ENCODE measurements around the gene TMEM151B. TPM values are rescaled to one million over a fixed set of nuclear protein-coding genes. Genes with fewer than 3 reads are reported as not detected.

The TMEM151B gene
- total RNA-seq, 4 donors from 2014 or later = 0.14 to 3.8 (median 1.7) TPM

GRCh38 chr6:44263354-44264100 is 6.7 kb upstream of the TMEM151B start:
- peaks cover 5% of the 10 kb centered on the region for H3K27me3 ChIP-seq
- intact Hi-C loops (cut with DNase I; ENCODE audit: low total_unique reads) = no loop called here
- no peak for TF ChIP-seq POLR2AphosphoS5 (IDR thresholded peaks at IDR 0.05)
- peak overlapping the region in 3 of 4 donors; percentile 74 to 81 (median 78) for H3K4me3 ChIP-seq
- H3K27ac ChIP-seq = peak overlapping the region; percentile 46 to 90 (median 86)
- in situ Hi-C loops (cut with MboI; ENCODE audit: low pct_ligation_motif_present in 1 of 4, low pct_unique_long_range_greater_than_20kb in 1 of 4, low sequenced_read_pairs in 3 of 4) = loop anchor here in 1 of 4 donors (10.0 kb wide), 1 partner anchor 71 kb away; no protein-coding TSS in a partner anchor
- peaks cover 0 to 4% (median 0%) of the 10 kb centered on the region in 4 donors for H3K36me3 ChIP-seq
- DNase-seq = peak; percentile 33
- WGBS, 2 donors (ENCODE audit: low coverage in 1 of 2) = 31 to 44% methylated on average over 4 to 9 of the region's 9 CpGs
- H3K9me3 ChIP-seq = no peaks in the 10 kb centered on the region
- peaks cover 16 to 36% (median 26%) of the 10 kb centered on the region in 4 donors for H3K4me1 ChIP-seq

- intact Hi-C loops (cut with DNase I; ENCODE audit: low total_unique reads) (no loop called here), in situ Hi-C loops (cut with MboI; ENCODE audit: low pct_ligation_motif_present in 1 of 4, low pct_unique_long_range_greater_than_20kb in 1 of 4, low sequenced_read_pairs in 3 of 4) (loop anchor here in 1 of 4 donors (10.0 kb wide), 1 partner anchor 70 kb away; no protein-coding TSS in a partner anchor)
- peak; percentile 72 for DNase-seq
Measured at GRCh38 chr6:44264154-44265006, 5.9 kb upstream of the TMEM151B start.

GRCh38 chr6:44265007-44265721 is 5.1 kb upstream of the TMEM151B start, which contains the start of gene NFKBIE:
Gene NFKBIE, minus strand, starts transcription at chr6:44265551. Its CDS starts 205 bp downstream, at chr6:44265346.
- peaks cover 16 to 39% (median 27%) of the 10 kb centered on the region in 4 donors for H3K4me1 ChIP-seq
- no peak for TF ChIP-seq EP300 (IDR thresholded peaks at IDR 0.05; ENCODE audit: low read depth)
- peak in 2 of 5 experiments; percentile 10 to 15 for TF ChIP-seq CTCF (IDR thresholded peaks at IDR 0.05)
- peak; percentile 83 to 90 (median 84) for TF ChIP-seq POLR2AphosphoS5 (IDR thresholded peaks at IDR 0.05)
- TF ChIP-seq POLR2A (IDR thresholded peaks at IDR 0.05) = peak; percentile 57
- peak; percentile 96 for DNase-seq
- H3K4me3 ChIP-seq = peak within 1 kb of the TSS; percentile 36 to 81 (median 76)
- H3K9me3 ChIP-seq = no peaks in the 10 kb centered on the region
- intact Hi-C loops (cut with DNase I; ENCODE audit: low total_unique reads) (no loop called here), in situ Hi-C loops (cut with MboI; ENCODE audit: low pct_ligation_motif_present in 1 of 4, low pct_unique_long_range_greater_than_20kb in 1 of 4, low sequenced_read_pairs in 3 of 4) (loop anchor here in 1 of 4 donors (10.0 kb wide), 1 partner anchor 70 kb away; no protein-coding TSS in a partner anchor)
- peaks cover 21% of the 10 kb centered on the region for H3K27me3 ChIP-seq
- 0 to 2% methylated on average over 3 to 54 of the region's 72 CpGs for WGBS, 2 donors (ENCODE audit: low coverage in 1 of 2)
- H3K36me3 ChIP-seq = no peaks in the 10 kb centered on the region
- peak within 1 kb of the TSS; percentile 80 to 90 (median 86) for H3K27ac ChIP-seq

More at GRCh38 chr6:44264154-44265006, 5.9 kb upstream of the TMEM151B start:
- Histone ChIP-seq H3K27ac (peak overlapping the region; percentile 80 to 90 (median 86)), H3K4me1 (peaks cover 16 to 36% (median 26%) of the 10 kb centered on the region in 4 donors), H3K9me3 (no peaks in the 10 kb centered on the region), H3K27me3 (peaks cover 13% of the 10 kb centered on the region), H3K36me3 (peaks cover 0 to 4% (median 0%) of the 10 kb centered on the region in 4 donors), H3K4me3 (peak overlapping the region; percentile 36 to 81 (median 76))
- 0 to 4% methylated on average over 2 to 13 of the region's 13 CpGs for WGBS, 2 donors (ENCODE audit: low coverage in 1 of 2)
- no peak for TF ChIP-seq POLR2A (IDR thresholded peaks at IDR 0.05)
- TF ChIP-seq POLR2AphosphoS5 (IDR thresholded peaks at IDR 0.05) = no peak
- TF ChIP-seq EP300 (IDR thresholded peaks at IDR 0.05; ENCODE audit: low read depth) = no peak
- TF ChIP-seq CTCF (IDR thresholded peaks at IDR 0.05) = no peak

- TF ChIP-seq POLR2A (IDR thresholded peaks at IDR 0.05) (no peak), EP300 (IDR thresholded peaks at IDR 0.05; ENCODE audit: low read depth) (no peak), CTCF (IDR thresholded peaks at IDR 0.05) (no peak), POLR2AphosphoS5 (IDR thresholded peaks at IDR 0.05) (no peak)
- intact Hi-C loops (cut with DNase I; ENCODE audit: low total_unique reads) = no loop called here
- 14 to 61% methylated on average over 5 to 17 of the region's 17 CpGs for WGBS, 2 donors (ENCODE audit: low coverage in 1 of 2)
- peaks cover 26% of the 10 kb centered on the region for H3K27me3 ChIP-seq
- no peaks in the 10 kb centered on the region for H3K9me3 ChIP-seq
- in situ Hi-C loops (cut with MboI; ENCODE audit: low pct_ligation_motif_present in 1 of 4, low pct_unique_long_range_greater_than_20kb in 1 of 4, low sequenced_read_pairs in 3 of 4) = loop anchor here in 1 of 4 donors (10.0 kb wide), 1 partner anchor 69 kb away; no protein-coding TSS in a partner anchor
- H3K4me1 ChIP-seq = peaks cover 16 to 43% (median 31%) of the 10 kb centered on the region in 4 donors
- peak overlapping the region; percentile 80 to 90 (median 86) for H3K27ac ChIP-seq
- peak overlapping the region in 3 of 4 donors; percentile 74 to 81 (median 78) for H3K4me3 ChIP-seq
- no peak for DNase-seq
- H3K36me3 ChIP-seq = no peaks in the 10 kb centered on the region
Measured at GRCh38 chr6:44265722-44266233, 4.5 kb upstream of the TMEM151B start.

Data from transverse colon (tissue), 4 donors.